ENCODE results near the gene USP19. TPM values are rescaled to one million over a fixed set of nuclear protein-coding genes. Genes with fewer than 3 reads are reported as not detected.
A peak's percentile ranks its signal among the peaks of the same experiment; 100 is the strongest.

Gene USP19
- total and polyA plus RNA-seq, 2 of the 8 experiments (the other 6 are each of a cell fraction or from before 2014, with no cell fraction given), result 46.4 to 65.8 TPM

GRCh38 chr3:49093853-49094767 is 26.5 kb downstream of the USP19 start, which contains the start of gene QRICH1 (continued):
- TF ChIP-seq CBX8 (IDR thresholded peaks at IDR 0.05; ENCODE audit: borderline replicate concordance, low read depth, low read length), result no peak
- TF ChIP-seq KDM5A (IDR thresholded peaks at IDR 0.05; ENCODE audit: low read length), result peak; percentile 93
- TF ChIP-seq EGR1 (IDR thresholded peaks at IDR 0.05; ENCODE audit: borderline replicate concordance, low read depth, low read length), result peak; percentile 95; the same call in 1 of the 2 replicates
- no peak for TF ChIP-seq RFX5 (IDR thresholded peaks at IDR 0.05; ENCODE audit: borderline replicate concordance, low read depth, low read length)
- TF ChIP-seq TEAD4 (IDR thresholded peaks at IDR 0.05; ENCODE audit: low read depth, low read length), result no peak
- no peak for TF ChIP-seq CEBPB (IDR thresholded peaks at IDR 0.05; ENCODE audit: low read depth, low read length)
- no peak for TF ChIP-seq NANOG (IDR thresholded peaks at IDR 0.05; ENCODE audit: insufficient read depth, low read depth, low read length, poor library complexity, severe bottlenecking)
- TF ChIP-seq SIX5 (IDR thresholded peaks at IDR 0.05; ENCODE audit: low read depth, low read length), result no peak
- no peak for TF ChIP-seq CHD7 (IDR thresholded peaks at IDR 0.05; ENCODE audit: insufficient replicate concordance, low read length)
